ENCODE measurements around the gene NTN5.

- no peak for TF ChIP-seq TARDBP (IDR thresholded peaks at IDR 0.05)
- no peak for TF ChIP-seq SP1 (IDR thresholded peaks at IDR 0.05)
- TF ChIP-seq NFRKB (IDR thresholded peaks at IDR 0.05): no peak
- no peak for TF ChIP-seq ARNT (IDR thresholded peaks at IDR 0.05)
- TF ChIP-seq BHLHE40 (IDR thresholded peaks at IDR 0.05; ENCODE audit: borderline replicate concordance): no peak
These were observed 13.0 kb downstream of the NTN5 start for GRCh38 chr19:48659768-48660167.

Data from HEK293T (cell line).